Stimulated activated CD4-positive, alpha-beta T cell treated with anti-CD3 and anti-CD28 coated beads, Interleukin-1b, Interleukin-23, amount 100 ng/mL, for 48 hours (primary cell): ENCODE data around the gene TSPAN1.
A peak's percentile ranks its signal among the peaks of the same experiment; 100 is the strongest.
"Not testable (repeated sequence)": the region's sequence is repeated elsewhere in the genome, so short reads cannot be mapped to it uniquely, and the experiment has no call there.

Experiments
- DNase-seq: peaks from one replicate; pipeline ENCODE4 v3.0.0-alpha.2; 2020

TSPAN1 gene

GRCh38 chr1:46220808-46221207, 45.9 kb downstream of the TSPAN1 start:
- no peak for DNase-seq

- DNase-seq, result no peak
Measured at GRCh38 chr1:46221749-46222148, 46.9 kb downstream of the TSPAN1 start.

GRCh38 chr1:46223055-46223454, 48.2 kb downstream of the TSPAN1 start:
- not testable (repeated sequence) for DNase-seq

- peak; percentile 66 for DNase-seq
Measured at GRCh38 chr1:46223472-46223943, 48.6 kb downstream of the TSPAN1 start.

- no peak for DNase-seq
Measured at GRCh38 chr1:46224966-46225365, 50.1 kb downstream of the TSPAN1 start.

- DNase-seq, result not testable (repeated sequence)
Measured at GRCh38 chr1:46231231-46231630, 56.3 kb downstream of the TSPAN1 start.
